ENCODE data around the gene FLT4. TPM values are rescaled to one million over a fixed set of nuclear protein-coding genes. Genes with fewer than 3 reads are reported as not detected.
"Not testable (repeated sequence)": the region's sequence is repeated elsewhere in the genome, so short reads cannot be mapped to it uniquely, and the experiment has no call there.

FLT4 gene
- total and polyA plus RNA-seq, 4 donors = 2.0 to 19.9 (median 7.6) TPM

- H3K9me3 ChIP-seq (ENCODE audit: control insufficient read depth in 4 of 4, low read length in 3 of 4) = no peaks in the 10 kb centered on the region
- no peaks in the 10 kb centered on the region for H3K4me1 ChIP-seq (ENCODE audit: control insufficient read depth in 4 of 4, insufficient read depth in 4 of 4, low read length in 3 of 4)
- no peak overlapping the region for H3K27ac ChIP-seq (ENCODE audit: low read depth in 1 of 2, low read length in 2 of 2)
- TF ChIP-seq, protein P1, sequence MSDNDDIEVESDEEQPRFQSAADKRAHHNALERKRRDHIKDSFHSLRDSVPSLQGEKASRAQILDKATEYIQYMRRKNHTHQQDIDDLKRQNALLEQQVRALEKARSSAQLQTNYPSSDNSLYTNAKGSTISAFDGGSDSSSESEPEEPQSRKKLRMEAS (IDR thresholded peaks at IDR 0.05) = no peak
- no peak for TF ChIP-seq JUND (IDR thresholded peaks at IDR 0.05)
- TF ChIP-seq CTCF (IDR thresholded peaks at IDR 0.05; ENCODE audit: low read depth, low read length, missing input control) = no peak
- TF ChIP-seq, protein P2, sequence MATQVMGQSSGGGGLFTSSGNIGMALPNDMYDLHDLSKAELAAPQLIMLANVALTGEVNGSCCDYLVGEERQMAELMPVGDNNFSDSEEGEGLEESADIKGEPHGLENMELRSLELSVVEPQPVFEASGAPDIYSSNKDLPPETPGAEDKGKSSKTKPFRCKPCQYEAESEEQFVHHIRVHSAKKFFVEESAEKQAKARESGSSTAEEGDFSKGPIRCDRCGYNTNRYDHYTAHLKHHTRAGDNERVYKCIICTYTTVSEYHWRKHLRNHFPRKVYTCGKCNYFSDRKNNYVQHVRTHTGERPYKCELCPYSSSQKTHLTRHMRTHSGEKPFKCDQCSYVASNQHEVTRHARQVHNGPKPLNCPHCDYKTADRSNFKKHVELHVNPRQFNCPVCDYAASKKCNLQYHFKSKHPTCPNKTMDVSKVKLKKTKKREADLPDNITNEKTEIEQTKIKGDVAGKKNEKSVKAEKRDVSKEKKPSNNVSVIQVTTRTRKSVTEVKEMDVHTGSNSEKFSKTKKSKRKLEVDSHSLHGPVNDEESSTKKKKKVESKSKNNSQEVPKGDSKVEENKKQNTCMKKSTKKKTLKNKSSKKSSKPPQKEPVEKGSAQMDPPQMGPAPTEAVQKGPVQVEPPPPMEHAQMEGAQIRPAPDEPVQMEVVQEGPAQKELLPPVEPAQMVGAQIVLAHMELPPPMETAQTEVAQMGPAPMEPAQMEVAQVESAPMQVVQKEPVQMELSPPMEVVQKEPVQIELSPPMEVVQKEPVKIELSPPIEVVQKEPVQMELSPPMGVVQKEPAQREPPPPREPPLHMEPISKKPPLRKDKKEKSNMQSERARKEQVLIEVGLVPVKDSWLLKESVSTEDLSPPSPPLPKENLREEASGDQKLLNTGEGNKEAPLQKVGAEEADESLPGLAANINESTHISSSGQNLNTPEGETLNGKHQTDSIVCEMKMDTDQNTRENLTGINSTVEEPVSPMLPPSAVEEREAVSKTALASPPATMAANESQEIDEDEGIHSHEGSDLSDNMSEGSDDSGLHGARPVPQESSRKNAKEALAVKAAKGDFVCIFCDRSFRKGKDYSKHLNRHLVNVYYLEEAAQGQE (IDR thresholded peaks at IDR 0.05) = no peak
- no peak for TF ChIP-seq FOXA1 (IDR thresholded peaks at IDR 0.05)
- no peak for TF ChIP-seq HNF4G (IDR thresholded peaks at IDR 0.05)
- no peak for TF ChIP-seq EGR1 (IDR thresholded peaks at IDR 0.05; ENCODE audit: low read depth in 2 of 2)
- no peak for TF ChIP-seq HNF4A (conservative IDR thresholded peaks at IDR 0.05)
- no peak for TF ChIP-seq RAD21 (IDR thresholded peaks at IDR 0.05)
- WGBS = 64% methylated on average over 8 of the region's 8 CpGs
- DNase-seq (ENCODE audit: low spot score) = no peak
- no peaks in the 10 kb centered on the region for H3K36me3 ChIP-seq (ENCODE audit: control insufficient read depth in 4 of 4, insufficient read depth in 3 of 4, low read depth in 1 of 4, low read length in 3 of 4)
- no peak overlapping the region for H3K9ac ChIP-seq (ENCODE audit: low read depth in 1 of 2, low read length in 2 of 2)
- H3K27me3 ChIP-seq (ENCODE audit: control insufficient read depth in 4 of 4, insufficient read depth in 4 of 4, low read length in 3 of 4) = peaks cover 0 to 9% (median 2%) of the 10 kb centered on the region in 4 donors
- H3K4me3 ChIP-seq (ENCODE audit: low read depth in 1 of 3, low read length in 3 of 3) = no peak overlapping the region
Observed at GRCh38 chr5:180688330-180689070, 39.1 kb upstream of the FLT4 start.

- H3K4me3 ChIP-seq (ENCODE audit: low read depth in 1 of 3, low read length in 3 of 3); H3K9ac ChIP-seq (ENCODE audit: low read depth in 1 of 2, low read length in 2 of 2); H3K36me3 ChIP-seq (ENCODE audit: control insufficient read depth in 4 of 4, insufficient read depth in 3 of 4, low read depth in 1 of 4, low read length in 3 of 4); H3K4me1 ChIP-seq (ENCODE audit: control insufficient read depth in 4 of 4, insufficient read depth in 4 of 4, low read length in 3 of 4); DNase-seq (ENCODE audit: low spot score); H3K9me3 ChIP-seq (ENCODE audit: control insufficient read depth in 4 of 4, low read length in 3 of 4); H3K27ac ChIP-seq (ENCODE audit: low read depth in 1 of 2, low read length in 2 of 2): not testable (repeated sequence)
- WGBS = 75% methylated on average over 12 of the region's 12 CpGs
- peaks cover 0 to 12% (median 2%) of the 10 kb centered on the region in 4 donors for H3K27me3 ChIP-seq (ENCODE audit: control insufficient read depth in 4 of 4, insufficient read depth in 4 of 4, low read length in 3 of 4)
Observed at GRCh38 chr5:180686799-180687198, 37.4 kb upstream of the FLT4 start.

GRCh38 chr5:180684623-180685161 lies 35.3 kb upstream of the FLT4 start:
- H3K27ac ChIP-seq (ENCODE audit: low read depth in 1 of 2, low read length in 2 of 2) = no peak overlapping the region
- no peak overlapping the region for H3K4me3 ChIP-seq (ENCODE audit: low read depth in 1 of 3, low read length in 3 of 3)
- no peaks in the 10 kb centered on the region for H3K4me1 ChIP-seq (ENCODE audit: control insufficient read depth in 4 of 4, insufficient read depth in 4 of 4, low read length in 3 of 4)
- DNase-seq (ENCODE audit: low spot score) = no peak
- 82% methylated on average over 15 of the region's 15 CpGs for WGBS
- H3K36me3 ChIP-seq (ENCODE audit: control insufficient read depth in 4 of 4, insufficient read depth in 3 of 4, low read depth in 1 of 4, low read length in 3 of 4) = no peaks in the 10 kb centered on the region
- no peak for TF ChIP-seq FOXA2 (IDR thresholded peaks at IDR 0.05)
- TF ChIP-seq, protein P2 (IDR thresholded peaks at IDR 0.05) = no peak
- no peak for TF ChIP-seq YY1 (IDR thresholded peaks at IDR 0.05)
- no peak for TF ChIP-seq TAF1 (conservative IDR thresholded peaks at IDR 0.05)
- no peak for TF ChIP-seq RXRA (IDR thresholded peaks at IDR 0.05)
- no peak for TF ChIP-seq JUND (IDR thresholded peaks at IDR 0.05)
- no peak for TF ChIP-seq NR2F2 (IDR thresholded peaks at IDR 0.05)
- TF ChIP-seq, protein P1 (IDR thresholded peaks at IDR 0.05) = no peak
- no peaks in the 10 kb centered on the region for H3K9me3 ChIP-seq (ENCODE audit: control insufficient read depth in 4 of 4, low read length in 3 of 4)
- H3K9ac ChIP-seq (ENCODE audit: low read depth in 1 of 2, low read length in 2 of 2) = no peak overlapping the region
- H3K27me3 ChIP-seq (ENCODE audit: control insufficient read depth in 4 of 4, insufficient read depth in 4 of 4, low read length in 3 of 4) = peaks cover 0 to 12% (median 2%) of the 10 kb centered on the region in 4 donors

Data from liver (tissue), 9 donors.